BJ (cell line): ENCODE measurements around the gene CAMK2B. TPM values are rescaled to one million over a fixed set of nuclear protein-coding genes. Genes with fewer than 3 reads are reported as not detected.

ENCODE experiments used
- CTCF ChIA-PET: fragments of 350-600 bp; formaldehyde crosslinking; extraction: SDS; loops from one replicate; lab custom pipeline; 2021; ENCODE audit warnings: antibody characterized with exemption, inconsistent platforms; lab: Yijun Ruan, JAX
- POLR2A ChIA-PET: fragments of 300-600 bp; sonication (Branson Sonifier 250); formaldehyde crosslinking; extraction: SDS; loops from one replicate; lab custom pipeline; 2021; ENCODE audit warnings: antibody characterized with exemption; lab: Charles Lee
- DNase-seq: peaks from one replicate; pipeline ENCODE4 v3.0.0-alpha.2; 2011; ENCODE audit warnings: low read depth
- H3K27me3 ChIP-seq: 2 replicates; pipeline ENCODE4 v1.6.0; 2011; ENCODE audit warnings: low read length; ENCODE audit not compliant: control insufficient read depth, insufficient read depth
- H3K36me3 ChIP-seq: 2 replicates; pipeline ENCODE4 v1.5.1; 2011; ENCODE audit warnings: low read length; ENCODE audit not compliant: control insufficient read depth, insufficient read depth
- H3K4me3 ChIP-seq: 2 replicates; pipeline ENCODE4 v1.5.1; 2011; ENCODE audit warnings: low read depth, mild to moderate bottlenecking, control low read depth, low read length
- CTCF ChIP-seq: IDR thresholded peaks from 2 replicates; pipeline ENCODE4 v1.5.1; 2011; ENCODE audit warnings: low read depth, mild to moderate bottlenecking, control low read depth, inconsistent platforms, low read length, moderate library complexity; ENCODE audit not compliant: insufficient read depth
- polyA plus RNA-seq: library from polyadenylated mRNA; depleted of rRNA; stranded (reverse); fragments of >200 nt; gene quantifications from 2 replicates; pipeline ENCODE4 v1.2.3, GENCODE V29; 2011

The CAMK2B gene
- polyA plus RNA-seq, 1 experiment = 0.10 TPM

- Histone ChIP-seq H3K4me3 (no peak overlapping the region; the same call in 1 of the 2 replicates), H3K27me3 (peaks cover 5% of the 10 kb centered on the region), H3K36me3 (no peaks in the 10 kb centered on the region)
- POLR2A ChIA-PET = no interaction called here
- no peak for DNase-seq
- TF ChIP-seq CTCF = no peak
- CTCF ChIA-PET = no interaction called here
Observed at GRCh38 chr7:44310221-44310848, 15.1 kb downstream of the CAMK2B start.

- no peak for DNase-seq
- H3K36me3 ChIP-seq = no peaks in the 10 kb centered on the region
- peak overlapping the region; percentile 29 for H3K4me3 ChIP-seq
- CTCF ChIA-PET = no interaction called here
- no peak for TF ChIP-seq CTCF
- H3K27me3 ChIP-seq = peaks cover 2% of the 10 kb centered on the region
- POLR2A ChIA-PET = no interaction called here
Observed at GRCh38 chr7:44309271-44310091, 15.9 kb downstream of the CAMK2B start.

GRCh38 chr7:44308596-44309270 is 16.7 kb downstream of the CAMK2B start:
- POLR2A ChIA-PET = no interaction called here
- CTCF ChIA-PET = interaction anchor here (1.2 kb wide), 1 partner anchor 67 kb away, joined by 6 read pairs; no protein-coding TSS in a partner anchor
- Histone ChIP-seq H3K27me3 (peaks cover 4% of the 10 kb centered on the region; the same call in 1 of the 2 replicates), H3K36me3 (no peaks in the 10 kb centered on the region), H3K4me3 (no peak overlapping the region)
- no peak for TF ChIP-seq CTCF
- no peak for DNase-seq

- no peak overlapping the region for H3K4me3 ChIP-seq
- no peak for TF ChIP-seq CTCF
- ChIA-PET POLR2A (no interaction called here), CTCF (interaction anchor here (0.9 to 1.2 kb wide), 3 partner anchors 64 to 67 kb away, joined by 3 to 6 read pairs (median 5); no protein-coding TSS in a partner anchor)
- DNase-seq = no peak
- H3K36me3 ChIP-seq = no peaks in the 10 kb centered on the region
- peaks cover 4% of the 10 kb centered on the region; the same call in 1 of the 2 replicates for H3K27me3 ChIP-seq
Observed at GRCh38 chr7:44307905-44308595, 17.3 kb downstream of the CAMK2B start.
